Neural cell (in vitro differentiated cells): ENCODE data around the gene GNAQ.

Source experiments
- CTCF ChIP-seq: fragments of 450-650 bp; IDR thresholded peaks from 2 replicates; pipeline ENCODE4 v1.5.1; 2014; ENCODE audit warnings: antibody characterized with exemption, mild to moderate bottlenecking, moderate library complexity; ENCODE audit not compliant: poor library complexity, severe bottlenecking
- EP300 ChIP-seq: fragments of 450-650 bp; conservative IDR thresholded peaks from 2 replicates; pipeline ENCODE4 v1.6.1; 2014; ENCODE audit warnings: antibody characterized with exemption, mild to moderate bottlenecking, moderate library complexity; ENCODE audit not compliant: poor library complexity, severe bottlenecking
- EZH2 ChIP-seq: fragments of 200-600, 300-800 bp; shearing (Covaris generic), sonication (generic); IDR thresholded peaks from 2 replicates; pipeline ENCODE4 v1.6.1; 2014; ENCODE audit warnings: antibody characterized with exemption, low read length, borderline replicate concordance, mild to moderate bottlenecking; ENCODE audit not compliant: insufficient read depth, poor library complexity, severe bottlenecking
- MXI1 ChIP-seq: fragments of 450-650 bp; conservative IDR thresholded peaks from 2 replicates; pipeline ENCODE4 v1.6.1; 2014; ENCODE audit warnings: antibody characterized with exemption, mild to moderate bottlenecking; ENCODE audit not compliant: poor library complexity, severe bottlenecking
- REST ChIP-seq: IDR thresholded peaks from 2 replicates; pipeline ENCODE4 v1.6.1; 2012; ENCODE audit warnings: borderline replicate concordance
- TAF1 ChIP-seq: IDR thresholded peaks from 2 replicates; pipeline ENCODE4 v1.6.1; 2012; ENCODE audit warnings: low read depth

GRCh38 chr9:77830618-77831285, 200.9 kb downstream of the GNAQ start:
- TF ChIP-seq EZH2: no peak
- no peak for TF ChIP-seq CTCF
- no peak for TF ChIP-seq EP300
- TF ChIP-seq REST: no peak
- TF ChIP-seq TAF1: no peak
- TF ChIP-seq MXI1: no peak
